NT2/D1 (cell line): ENCODE data around the gene TACC2.

Experiments
- DNase-seq: peaks from one replicate; pipeline ENCODE4 v3.0.0-alpha.2; 2011; ENCODE audit warnings: low read depth, low spot score
- H3K27me3 ChIP-seq: 2 replicates; pipeline ENCODE4 v1.6.0; 2011; ENCODE audit warnings: mild to moderate bottlenecking; ENCODE audit not compliant: insufficient read length, insufficient read depth
- H3K36me3 ChIP-seq: 2 replicates; pipeline ENCODE4 v1.6.1; 2011; ENCODE audit warnings: mild to moderate bottlenecking, low read length, mixed read lengths; ENCODE audit not compliant: insufficient read depth, insufficient read length
- H3K4me1 ChIP-seq: 2 replicates; pipeline ENCODE4 v1.5.1; 2011; ENCODE audit not compliant: insufficient read depth, insufficient read length
- H3K4me3 ChIP-seq: 2 replicates; pipeline ENCODE4 v1.5.1; 2011; ENCODE audit warnings: low read depth; ENCODE audit not compliant: insufficient read length
- H3K9ac ChIP-seq: 2 replicates; pipeline ENCODE4 v1.6.0; 2011; ENCODE audit warnings: low read depth; ENCODE audit not compliant: insufficient read length
- H3K9me3 ChIP-seq: 2 replicates; pipeline ENCODE4 v1.5.1; 2011; ENCODE audit warnings: mild to moderate bottlenecking, low read length; ENCODE audit not compliant: insufficient read depth
- SUZ12 ChIP-seq: IDR thresholded peaks from 2 replicates; pipeline ENCODE4 v1.6.1; 2011; ENCODE audit not compliant: insufficient read length, insufficient read depth; ENCODE audit errors: extremely low read depth
- YY1 ChIP-seq: IDR thresholded peaks from 2 replicates; pipeline ENCODE4 v1.6.1; 2011; ENCODE audit not compliant: insufficient read length, insufficient read depth
- ZNF274 ChIP-seq: IDR thresholded peaks from 2 replicates; pipeline ENCODE4 v1.6.1; 2011; ENCODE audit warnings: mild to moderate bottlenecking, low read depth, low read length

The TACC2 gene

GRCh38 chr10:122277526-122278136 lies 288.7 kb downstream of the TACC2 start:
- Histone ChIP-seq H3K4me1 (peaks cover 3% of the 10 kb centered on the region), H3K36me3 (no peaks in the 10 kb centered on the region), H3K4me3 (no peak overlapping the region), H3K9ac (no peak overlapping the region), H3K27me3 (no peaks in the 10 kb centered on the region), H3K9me3 (no peaks in the 10 kb centered on the region)
- no peak for DNase-seq
- TF ChIP-seq YY1 (no peak), SUZ12 (no peak), ZNF274 (no peak)

GRCh38 chr10:122279725-122280141 lies 290.8 kb downstream of the TACC2 start:
- no peak for DNase-seq
- Histone ChIP-seq H3K9ac (no peak overlapping the region), H3K9me3 (no peaks in the 10 kb centered on the region), H3K27me3 (no peaks in the 10 kb centered on the region), H3K4me1 (peaks cover 4% of the 10 kb centered on the region), H3K4me3 (no peak overlapping the region), H3K36me3 (no peaks in the 10 kb centered on the region)
- TF ChIP-seq SUZ12 (no peak), YY1 (no peak), ZNF274 (no peak)

GRCh38 chr10:122280156-122280555 lies 291.2 kb downstream of the TACC2 start:
- DNase-seq: no peak
- H3K4me1 ChIP-seq: peaks cover 4% of the 10 kb centered on the region
- H3K9me3 ChIP-seq: no peaks in the 10 kb centered on the region
- TF ChIP-seq YY1 (no peak), ZNF274 (no peak)
- H3K4me3 ChIP-seq: no peak overlapping the region
- no peaks in the 10 kb centered on the region for H3K36me3 ChIP-seq
- no peaks in the 10 kb centered on the region for H3K27me3 ChIP-seq
- H3K9ac ChIP-seq: no peak overlapping the region

- Histone ChIP-seq H3K27me3 (no peaks in the 10 kb centered on the region), H3K4me1 (peaks cover 7% of the 10 kb centered on the region), H3K36me3 (no peaks in the 10 kb centered on the region), H3K4me3 (no peak overlapping the region), H3K9me3 (no peaks in the 10 kb centered on the region), H3K9ac (no peak overlapping the region)
- TF ChIP-seq YY1: no peak
- TF ChIP-seq ZNF274: no peak
- no peak for TF ChIP-seq SUZ12
- no peak for DNase-seq
Measured at GRCh38 chr10:122281018-122281626, 292.2 kb downstream of the TACC2 start.

GRCh38 chr10:122281751-122282150 lies 292.8 kb downstream of the TACC2 start:
- no peak for DNase-seq
- Histone ChIP-seq H3K4me1 (peaks cover 7% of the 10 kb centered on the region), H3K36me3 (no peaks in the 10 kb centered on the region), H3K27me3 (no peaks in the 10 kb centered on the region), H3K9me3 (no peaks in the 10 kb centered on the region), H3K4me3 (no peak overlapping the region), H3K9ac (no peak overlapping the region)
- TF ChIP-seq ZNF274: no peak
- TF ChIP-seq YY1: no peak
- TF ChIP-seq SUZ12: no peak

GRCh38 chr10:122282253-122282671 lies 293.3 kb downstream of the TACC2 start:
- no peak for DNase-seq

GRCh38 chr10:122282909-122283308 lies 293.9 kb downstream of the TACC2 start:
- Histone ChIP-seq H3K4me3 (no peak overlapping the region), H3K36me3 (no peaks in the 10 kb centered on the region), H3K9ac (no peak overlapping the region), H3K9me3 (no peaks in the 10 kb centered on the region), H3K27me3 (no peaks in the 10 kb centered on the region), H3K4me1 (peaks cover 11% of the 10 kb centered on the region)
- no peak for DNase-seq
- TF ChIP-seq YY1 (no peak), ZNF274 (no peak)

More at GRCh38 chr10:122282253-122282671, 293.3 kb downstream of the TACC2 start:
- Histone ChIP-seq H3K4me3 (no peak overlapping the region), H3K4me1 (peaks cover 7% of the 10 kb centered on the region), H3K9ac (no peak overlapping the region), H3K36me3 (no peaks in the 10 kb centered on the region), H3K27me3 (no peaks in the 10 kb centered on the region), H3K9me3 (no peaks in the 10 kb centered on the region)
- TF ChIP-seq ZNF274 (no peak), YY1 (no peak), SUZ12 (no peak)
